Left hindlimb (tissue), 1 donor: ENCODE measurements around the gene ENTPD7.
A peak's percentile ranks its signal among the peaks of the same experiment; 100 is the strongest.
"Not testable (repeated sequence)": the region's sequence is repeated elsewhere in the genome, so short reads cannot be mapped to it uniquely, and the experiment has no call there.

Source experiments
- DNase-seq: peaks from one replicate; pipeline ENCODE4 v3.0.0-alpha.2; 2018

The ENTPD7 gene, protein sequence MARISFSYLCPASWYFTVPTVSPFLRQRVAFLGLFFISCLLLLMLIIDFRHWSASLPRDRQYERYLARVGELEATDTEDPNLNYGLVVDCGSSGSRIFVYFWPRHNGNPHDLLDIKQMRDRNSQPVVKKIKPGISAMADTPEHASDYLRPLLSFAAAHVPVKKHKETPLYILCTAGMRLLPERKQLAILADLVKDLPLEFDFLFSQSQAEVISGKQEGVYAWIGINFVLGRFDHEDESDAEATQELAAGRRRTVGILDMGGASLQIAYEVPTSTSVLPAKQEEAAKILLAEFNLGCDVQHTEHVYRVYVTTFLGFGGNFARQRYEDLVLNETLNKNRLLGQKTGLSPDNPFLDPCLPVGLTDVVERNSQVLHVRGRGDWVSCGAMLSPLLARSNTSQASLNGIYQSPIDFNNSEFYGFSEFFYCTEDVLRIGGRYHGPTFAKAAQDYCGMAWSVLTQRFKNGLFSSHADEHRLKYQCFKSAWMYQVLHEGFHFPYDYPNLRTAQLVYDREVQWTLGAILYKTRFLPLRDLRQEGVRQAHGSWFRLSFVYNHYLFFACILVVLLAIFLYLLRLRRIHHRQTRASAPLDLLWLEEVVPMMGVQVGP

DNA sequence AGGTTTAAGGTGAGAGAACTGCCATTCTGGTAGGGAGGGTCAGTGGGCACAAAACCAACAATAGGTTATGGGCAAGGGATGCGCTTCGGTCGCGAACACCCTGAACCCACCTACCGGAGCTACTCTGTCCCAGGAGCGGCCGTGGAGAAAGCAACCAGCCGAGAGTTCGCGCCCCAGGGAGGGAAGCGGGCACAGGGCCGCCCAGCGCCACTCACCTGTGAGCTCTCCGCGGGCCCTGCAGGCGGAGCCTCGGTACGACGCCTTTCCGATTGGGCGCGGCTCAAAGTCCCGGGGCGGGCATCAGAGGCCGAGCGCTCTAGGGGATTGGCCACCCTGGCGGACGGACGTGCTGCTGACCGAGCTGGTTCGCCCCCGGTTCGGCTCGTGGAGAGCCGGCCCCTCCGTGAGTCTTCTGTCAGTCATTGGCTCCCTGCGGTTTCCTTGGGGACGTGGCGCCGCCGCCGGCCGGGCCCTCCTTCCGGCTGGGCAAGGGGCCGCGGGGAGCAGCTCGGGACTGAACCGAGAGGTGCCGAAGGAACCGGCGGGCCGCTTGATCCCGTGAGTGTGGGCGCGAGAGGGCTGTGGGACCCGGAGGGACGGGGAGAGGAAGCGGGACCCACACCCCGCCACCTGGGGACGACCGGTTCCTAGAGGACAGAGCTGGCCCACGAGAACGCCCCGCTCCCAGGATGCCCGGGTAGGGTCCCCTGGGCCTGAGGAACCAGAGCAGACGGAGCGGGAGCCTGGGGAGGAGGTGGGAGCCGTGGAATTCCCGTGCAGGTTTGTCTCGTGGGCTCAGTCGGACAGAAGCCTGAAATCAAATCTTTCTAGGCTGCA, at the start of gene ENTPD7:
Gene ENTPD7 (plus strand): TSS at position 479 of the 837 bp plus-strand sequence. CDS start 448 bp downstream, outside the sequence.
- DNase-seq, result peak; percentile 92

DNA sequence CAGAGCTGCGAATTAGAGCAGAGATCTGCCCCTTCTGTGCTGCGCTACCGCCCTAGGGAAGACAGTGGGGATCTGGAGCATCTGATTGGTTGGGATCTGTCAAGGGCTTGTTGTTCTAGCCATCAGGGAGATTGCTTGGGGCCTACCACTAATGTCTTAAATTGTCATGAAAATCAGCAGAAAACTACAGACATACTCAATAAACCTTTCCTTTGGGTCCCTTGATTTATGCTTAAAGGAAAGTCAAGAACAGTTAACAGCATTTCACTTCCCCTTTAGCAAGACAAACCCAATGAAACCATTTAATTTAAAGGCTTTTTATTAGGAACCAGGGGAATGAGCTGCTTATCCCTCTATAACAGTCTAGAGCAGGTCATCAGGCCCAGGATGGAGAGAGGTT, 49.1 kb upstream of the ENTPD7 start:
- DNase-seq, result no peak

DNA sequence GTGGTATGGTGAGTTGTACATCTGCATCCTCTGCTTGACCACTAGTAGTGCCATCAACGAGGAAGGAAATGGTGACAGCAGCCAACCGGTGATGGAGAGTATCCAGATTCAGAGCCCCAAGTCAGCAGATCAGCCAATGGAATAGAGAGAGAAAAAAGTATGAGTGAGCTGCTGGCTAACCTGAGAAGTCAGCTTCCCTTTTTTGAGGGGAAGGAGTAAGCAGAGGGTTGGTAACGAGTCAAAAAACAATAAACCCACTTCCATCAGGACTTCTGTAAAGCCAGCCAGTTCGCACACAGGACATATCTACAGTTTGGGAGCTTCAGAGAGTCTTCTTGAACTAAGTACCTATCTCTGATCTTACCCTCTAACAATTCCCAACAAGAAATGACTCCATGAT, 48.0 kb upstream of the ENTPD7 start:
- DNase-seq, result no peak

DNA sequence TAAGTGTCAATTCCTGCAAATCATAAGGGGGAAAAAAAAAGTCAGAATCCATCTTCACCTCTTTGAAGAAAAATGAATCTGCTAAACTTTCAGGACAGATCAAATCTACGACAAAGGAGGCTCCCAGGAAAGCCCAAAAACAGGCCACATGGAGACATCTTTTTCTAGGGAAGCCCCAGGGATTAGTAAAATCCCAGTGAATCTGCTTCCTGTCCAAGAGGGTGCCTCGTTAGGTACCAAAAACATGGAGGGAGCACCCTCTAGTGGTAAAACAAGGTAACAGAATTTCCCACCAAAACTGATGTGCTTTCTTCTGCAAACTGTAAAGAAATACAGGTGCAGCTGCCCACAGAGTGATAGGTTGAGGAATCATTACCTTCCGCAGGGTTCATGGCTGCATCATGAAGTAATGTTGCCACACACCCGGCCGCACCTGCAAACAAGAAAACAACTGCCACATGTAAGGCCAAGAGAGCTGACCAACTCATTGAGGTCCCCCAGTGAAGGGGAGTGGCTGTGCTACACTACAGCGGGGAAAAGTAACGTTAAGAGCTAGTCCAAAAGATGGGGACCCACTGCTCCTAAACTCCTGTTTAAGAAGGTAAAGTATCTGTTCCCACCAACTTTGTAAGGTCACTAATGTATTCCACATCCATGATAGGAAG, 47.0 kb upstream of the ENTPD7 start:
- no peak for DNase-seq

DNA sequence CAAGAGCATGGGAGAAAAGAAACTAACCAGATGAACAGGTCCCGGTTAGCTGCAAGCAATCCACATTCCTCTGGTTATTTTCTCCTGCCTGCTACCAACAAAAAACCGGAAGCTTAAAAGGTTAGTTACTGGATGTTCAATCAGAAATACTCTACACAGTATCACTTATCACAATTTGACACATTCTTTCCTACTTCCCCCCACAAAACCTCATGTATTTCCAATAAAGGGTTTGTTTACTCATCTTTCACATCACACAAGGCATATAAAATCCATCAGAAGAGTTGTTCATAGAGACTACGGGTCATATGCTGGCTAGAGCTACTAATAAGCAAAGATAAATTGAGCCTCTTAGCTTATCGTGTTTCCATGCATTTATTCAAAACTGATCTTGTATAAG, 43.9 kb upstream of the ENTPD7 start:
- no peak for DNase-seq

DNA sequence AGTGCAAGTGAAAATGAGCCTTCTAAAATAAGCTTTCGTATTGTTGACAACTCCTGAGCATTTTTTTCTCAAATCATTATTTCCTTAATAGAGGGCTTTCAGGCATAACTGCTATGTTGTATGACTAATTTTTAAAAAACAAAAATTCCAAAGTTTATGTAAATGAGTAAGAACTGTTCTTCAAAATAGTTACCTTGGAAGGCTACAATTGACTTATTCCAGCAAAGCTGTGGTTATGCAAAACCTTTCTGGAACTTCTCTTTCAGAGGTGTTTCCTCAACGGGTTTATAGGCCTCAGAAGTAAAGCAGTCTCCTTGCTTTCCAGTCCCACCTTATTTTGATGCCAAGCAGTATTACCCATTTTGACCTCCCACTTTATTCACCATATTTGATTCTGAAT, 41.6 kb upstream of the ENTPD7 start:
- no peak for DNase-seq

DNA sequence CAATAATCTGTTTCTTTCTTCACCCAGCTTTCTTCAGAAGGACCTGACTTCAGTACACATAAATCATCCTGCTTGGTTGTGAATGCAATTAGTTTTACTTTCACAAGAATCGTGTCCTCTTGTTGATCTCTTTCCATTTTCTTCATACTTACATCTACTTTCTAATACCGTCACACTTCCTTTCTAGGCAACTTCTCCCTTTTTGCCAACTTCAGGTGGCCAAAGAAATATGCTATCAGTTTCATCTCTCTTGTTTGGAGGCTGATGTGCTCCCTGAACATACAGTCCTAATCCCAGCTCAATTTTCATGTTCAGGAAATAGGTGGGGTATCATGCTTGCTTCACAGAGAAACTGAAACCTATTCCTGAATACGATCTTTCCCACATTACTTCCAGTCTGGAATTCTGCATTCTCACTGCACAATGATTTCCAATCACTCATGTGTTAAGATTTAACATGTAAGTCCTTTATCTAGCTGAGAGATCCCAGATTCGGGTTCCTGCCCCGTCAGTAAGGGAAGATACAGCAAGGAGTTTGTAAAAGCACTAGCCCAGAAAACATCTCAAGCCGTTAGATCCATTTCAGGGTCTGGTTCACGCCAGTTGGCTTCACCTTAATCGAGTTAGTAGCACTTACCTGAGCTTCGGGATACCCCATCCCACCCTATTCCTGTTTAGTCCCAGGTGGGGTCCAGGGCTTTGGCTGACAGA, 40.1 kb upstream of the ENTPD7 start:
- no peak for DNase-seq

DNA sequence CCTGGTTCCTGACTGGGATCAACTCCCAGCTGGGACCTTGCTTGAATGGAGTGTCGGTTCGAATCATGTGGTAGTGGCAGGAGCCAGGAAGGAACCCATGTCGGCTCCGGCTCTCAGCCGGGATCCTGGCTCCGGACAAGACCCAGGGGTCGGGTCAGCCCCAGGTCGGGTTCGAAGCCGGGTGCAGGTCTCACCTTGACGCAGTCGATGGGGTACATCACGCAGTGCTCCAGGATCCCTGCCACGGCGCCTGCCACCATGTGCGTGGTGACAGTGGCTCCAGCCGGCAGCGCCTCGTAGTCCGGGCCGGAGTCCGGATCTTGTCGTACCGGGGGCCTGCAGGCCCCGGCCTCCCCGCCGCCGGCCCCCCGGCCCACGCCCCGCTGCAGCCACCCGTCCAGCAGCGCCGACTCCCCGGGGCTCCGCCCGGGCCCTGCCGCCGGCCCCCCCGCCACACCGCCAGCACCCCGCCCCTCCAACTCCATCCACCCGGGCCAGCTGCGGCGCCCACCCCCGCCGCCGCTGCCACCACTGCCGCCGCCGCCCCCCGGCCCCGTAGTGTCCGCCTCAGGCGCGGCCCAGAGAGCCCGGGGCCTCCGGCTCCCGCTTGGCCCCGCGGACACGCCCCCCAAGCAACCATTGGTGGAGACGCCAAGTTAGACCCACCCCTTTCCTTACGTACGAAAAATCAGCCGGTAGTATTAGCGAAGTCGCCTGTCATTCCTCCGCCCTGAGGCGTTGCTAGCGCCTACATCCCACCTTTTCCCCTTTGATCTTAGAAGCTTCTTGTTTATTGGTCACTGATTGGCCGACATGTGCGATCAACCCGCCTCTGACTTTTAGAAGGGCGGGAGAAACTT, 39.2 kb upstream of the ENTPD7 start, which contains the start of gene SLC25A28:
Gene SLC25A28 (minus strand): TSS at position 589 of the 860 bp plus-strand sequence. CDS start 104 bp downstream, at position 485.
- peak; percentile 98 for DNase-seq

DNA sequence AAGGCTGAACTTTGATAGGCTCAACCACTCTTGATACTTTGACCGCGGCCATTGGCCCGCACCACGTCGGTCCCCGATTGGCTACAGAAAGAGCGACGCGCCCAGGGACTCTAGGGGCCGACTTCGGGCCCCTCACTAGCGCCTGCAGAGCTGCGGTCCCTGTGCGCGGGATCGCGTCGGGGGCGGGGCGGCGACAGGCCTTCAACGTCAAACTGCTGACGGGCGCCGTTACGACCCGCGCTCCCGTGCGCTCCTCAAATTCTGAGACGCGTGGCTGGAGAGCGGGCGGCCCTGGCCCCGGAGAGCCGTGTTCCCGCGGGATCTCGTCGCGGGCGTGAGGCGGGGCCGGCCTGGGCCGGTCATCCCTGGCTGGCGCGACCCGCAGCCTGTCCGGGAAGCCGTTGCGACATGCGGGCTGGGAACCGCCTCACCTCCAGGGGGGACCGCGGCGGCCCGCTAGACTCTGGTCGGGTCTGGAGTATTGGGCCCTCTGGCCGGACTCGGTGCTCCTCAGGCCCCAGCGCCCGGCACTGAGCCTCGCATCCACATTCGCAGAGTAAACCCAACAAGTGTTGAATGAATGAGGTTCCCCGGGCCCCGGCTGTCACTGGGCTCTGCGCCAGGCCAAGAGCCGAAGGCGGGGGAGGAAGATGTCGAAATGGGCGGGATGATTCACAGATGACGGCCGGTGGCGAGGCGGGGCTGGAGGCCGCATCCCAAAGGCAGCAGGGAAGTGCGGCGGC, 38.4 kb upstream of the ENTPD7 start:
- DNase-seq, result peak; percentile 95

DNA sequence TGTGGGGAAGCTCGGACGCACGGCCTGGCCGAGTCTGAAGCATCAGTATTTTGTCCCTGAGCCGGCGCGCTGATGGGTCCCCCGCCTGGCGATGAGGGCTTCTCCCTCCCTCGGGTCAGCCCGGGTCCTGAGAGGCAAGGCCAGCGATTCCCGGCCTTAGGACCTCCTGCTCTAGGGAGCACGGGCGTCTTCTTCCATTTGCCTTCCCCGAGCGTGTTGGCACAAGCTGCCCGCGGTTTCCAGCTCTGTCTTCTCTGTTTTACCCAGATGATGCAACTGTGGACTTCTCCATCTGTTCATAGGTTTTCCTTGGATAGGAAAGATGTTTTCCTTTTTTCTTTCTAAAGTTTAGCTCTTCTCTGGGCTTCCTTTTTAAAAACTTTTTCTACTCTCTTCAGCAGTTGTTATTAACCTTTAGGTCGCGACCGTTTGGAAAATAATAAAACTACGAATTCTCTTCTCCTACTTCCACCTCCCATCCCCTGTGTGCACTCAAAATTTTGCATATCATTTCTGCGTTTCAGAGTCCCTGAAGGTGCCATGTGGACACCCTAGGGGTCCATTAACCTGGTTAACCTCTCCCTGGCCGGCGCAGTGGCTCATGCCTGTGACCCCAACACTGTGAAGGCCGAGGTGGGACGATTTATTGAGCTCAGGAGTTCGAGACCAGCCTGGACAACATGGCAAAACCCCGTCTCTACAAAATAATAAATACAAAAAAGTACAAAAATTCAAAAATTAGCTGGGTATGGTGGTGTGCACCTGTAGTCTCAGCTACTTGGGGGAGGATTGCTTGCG, 37.7 kb upstream of the ENTPD7 start:
- no peak for DNase-seq

DNA sequence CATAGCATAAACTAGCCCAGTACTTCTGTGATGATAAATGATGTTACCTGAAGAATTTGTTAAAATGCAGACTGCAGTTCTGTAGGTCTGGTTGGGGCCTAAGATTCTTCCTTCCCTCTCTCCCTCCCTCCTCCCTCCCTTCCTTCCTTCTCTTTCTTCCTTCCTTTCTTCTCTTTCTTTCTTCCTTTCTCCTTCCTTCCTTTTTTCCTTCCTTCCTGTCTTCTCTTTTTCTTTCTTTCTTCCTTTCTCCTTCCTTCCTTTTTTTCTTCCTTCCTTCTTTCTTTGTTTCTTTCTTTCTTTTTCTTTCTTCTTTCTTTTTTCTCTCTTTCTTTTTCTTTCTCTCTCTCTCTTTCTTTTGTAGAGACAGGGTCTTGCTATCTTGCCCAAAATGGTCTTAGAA, 35.4 kb upstream of the ENTPD7 start:
- DNase-seq, result no peak

DNA sequence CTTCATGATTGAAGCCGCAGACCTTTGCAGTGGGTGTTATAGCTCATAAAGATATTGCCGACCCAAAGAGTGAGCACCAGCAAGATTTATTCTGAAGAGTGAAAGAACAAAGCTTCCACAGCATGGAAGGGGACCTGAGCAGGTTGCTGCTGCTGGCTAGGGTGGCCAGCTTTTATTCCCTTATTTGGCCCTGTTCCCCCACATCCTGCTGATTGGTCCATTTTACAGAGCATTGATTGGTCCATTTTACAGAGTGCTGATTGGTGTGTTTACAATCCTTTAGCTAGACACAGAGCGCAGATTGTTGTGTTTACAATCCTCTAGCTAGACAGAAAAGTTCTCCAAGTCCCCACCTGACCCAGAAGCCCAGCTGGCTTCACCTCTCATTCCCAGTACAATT, 34.2 kb upstream of the ENTPD7 start:
- not testable (repeated sequence) for DNase-seq

DNA sequence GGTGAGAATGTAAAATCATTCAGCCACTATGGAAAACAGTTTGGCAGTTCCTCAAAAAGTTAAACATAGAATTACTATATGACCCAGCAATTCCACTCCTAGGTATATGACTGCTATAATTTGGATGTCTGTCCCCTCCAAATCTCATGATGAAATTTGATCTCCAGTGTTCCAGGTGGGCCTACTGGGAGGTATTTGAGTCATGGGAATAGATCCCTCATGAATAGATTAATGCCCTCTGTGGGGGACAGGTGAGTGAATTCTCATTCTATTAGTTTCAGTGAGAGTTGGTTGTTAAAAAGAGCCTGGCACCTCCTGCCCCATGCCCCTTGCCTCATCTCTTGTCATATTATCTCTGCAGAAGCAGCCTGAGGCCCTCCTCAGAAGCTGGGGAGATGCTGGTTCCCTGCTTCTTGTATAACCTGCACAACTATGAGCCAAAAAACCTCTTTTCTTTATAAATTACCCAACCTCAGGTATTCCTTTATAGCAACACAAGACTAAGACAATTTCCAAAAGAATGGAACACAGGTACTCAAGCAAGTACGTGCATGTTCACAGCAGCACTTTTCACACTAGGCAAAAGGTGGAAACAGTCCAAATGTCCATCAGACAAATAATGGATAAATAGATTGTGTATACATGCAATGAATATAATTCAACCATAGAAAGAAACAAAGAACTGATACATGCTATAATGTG, 30.2 kb upstream of the ENTPD7 start:
- no peak for DNase-seq

DNA sequence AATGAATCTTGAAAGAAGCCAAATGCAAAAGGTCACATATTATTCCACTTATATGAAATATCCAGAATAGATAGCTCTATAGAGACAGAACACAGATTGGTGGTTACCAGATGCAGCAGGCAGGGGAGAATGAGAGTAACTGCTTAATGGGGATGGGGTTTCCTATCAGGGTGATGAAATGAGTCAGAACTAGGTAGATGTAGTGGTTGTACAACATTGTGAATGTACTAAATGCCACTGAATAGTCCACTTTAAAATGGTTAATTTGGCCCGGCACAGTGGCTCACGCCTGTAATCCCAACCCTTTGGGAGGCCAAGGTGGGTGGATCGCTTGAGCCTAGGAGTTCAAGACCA, 29.7 kb upstream of the ENTPD7 start:
- DNase-seq, result no peak

DNA sequence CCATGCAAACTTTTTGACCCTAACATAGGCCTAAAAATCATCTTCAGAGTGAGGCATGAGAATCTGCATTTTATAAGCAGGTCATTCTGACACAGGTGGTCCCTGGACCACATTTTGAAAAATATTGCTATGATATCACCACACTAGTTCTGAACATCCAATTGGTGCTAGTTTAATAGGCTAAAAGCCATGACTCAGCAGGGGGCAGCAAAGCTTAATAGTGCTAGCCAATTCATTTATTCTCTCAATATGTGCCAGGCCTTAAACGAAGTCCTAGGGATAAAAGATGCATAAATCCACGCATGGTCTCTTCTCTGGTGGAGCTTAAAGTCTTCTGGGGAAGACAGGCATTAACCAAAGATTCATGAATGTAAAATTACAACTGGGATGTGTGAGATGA, 28.9 kb upstream of the ENTPD7 start:
- no peak for DNase-seq

DNA sequence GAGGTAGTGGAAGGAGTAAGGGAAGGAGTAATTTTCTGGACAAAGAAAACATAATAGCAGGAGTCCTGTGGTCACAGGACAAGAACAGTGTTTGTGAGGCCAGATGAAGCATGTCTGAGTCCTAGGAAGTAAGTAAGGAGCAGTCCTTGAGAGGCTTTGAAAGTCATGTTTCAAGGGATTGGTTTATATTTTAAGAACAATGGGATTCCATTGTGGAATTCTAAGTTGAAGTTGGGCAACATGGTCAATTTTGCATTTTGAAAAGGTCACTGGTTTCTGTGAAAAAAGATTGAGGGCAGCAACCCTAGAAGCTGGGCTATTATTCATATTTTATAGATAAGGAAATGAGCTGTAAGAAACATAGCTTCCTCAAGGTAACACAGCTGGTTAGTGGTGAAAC, 28.3 kb upstream of the ENTPD7 start:
- no peak for DNase-seq

DNA sequence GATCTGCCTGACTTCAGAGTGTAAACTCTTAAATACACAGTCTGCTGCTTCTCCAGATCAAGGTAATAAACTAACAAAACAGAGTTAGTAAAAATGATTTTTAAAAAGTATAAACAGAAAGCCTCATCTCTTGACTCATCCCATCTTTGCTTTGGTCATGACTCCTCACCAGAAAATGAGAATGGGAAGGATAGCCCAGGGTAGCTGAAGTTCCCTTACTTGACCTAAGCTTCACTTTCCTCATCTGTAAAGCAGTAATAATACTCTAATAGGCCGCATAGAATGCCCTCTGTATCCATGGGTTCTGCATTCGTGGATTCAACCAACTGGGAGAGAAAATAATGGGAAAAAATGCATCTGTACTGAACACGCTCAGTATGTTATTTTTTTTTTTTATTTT, 27.8 kb upstream of the ENTPD7 start:
- DNase-seq, result no peak

DNA sequence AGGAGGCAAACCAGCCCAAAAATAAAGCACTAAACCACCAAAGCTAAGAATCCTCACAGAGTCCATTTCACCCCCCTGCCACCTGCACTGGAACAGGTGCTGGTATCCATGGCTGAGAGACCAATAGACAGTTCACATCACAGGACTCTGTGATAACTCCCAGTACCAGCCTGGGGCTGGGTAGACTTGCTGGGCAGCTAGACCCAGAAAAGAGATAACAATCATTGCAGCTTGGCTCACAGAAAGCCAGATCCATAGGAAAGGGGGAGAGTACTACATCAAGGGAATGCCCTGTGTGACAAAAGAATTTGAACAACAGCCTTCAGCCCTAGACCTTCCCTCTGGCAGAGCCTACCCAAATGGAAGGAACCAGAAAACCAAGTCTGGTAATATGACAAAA, 25.5 kb upstream of the ENTPD7 start:
- no peak for DNase-seq

DNA sequence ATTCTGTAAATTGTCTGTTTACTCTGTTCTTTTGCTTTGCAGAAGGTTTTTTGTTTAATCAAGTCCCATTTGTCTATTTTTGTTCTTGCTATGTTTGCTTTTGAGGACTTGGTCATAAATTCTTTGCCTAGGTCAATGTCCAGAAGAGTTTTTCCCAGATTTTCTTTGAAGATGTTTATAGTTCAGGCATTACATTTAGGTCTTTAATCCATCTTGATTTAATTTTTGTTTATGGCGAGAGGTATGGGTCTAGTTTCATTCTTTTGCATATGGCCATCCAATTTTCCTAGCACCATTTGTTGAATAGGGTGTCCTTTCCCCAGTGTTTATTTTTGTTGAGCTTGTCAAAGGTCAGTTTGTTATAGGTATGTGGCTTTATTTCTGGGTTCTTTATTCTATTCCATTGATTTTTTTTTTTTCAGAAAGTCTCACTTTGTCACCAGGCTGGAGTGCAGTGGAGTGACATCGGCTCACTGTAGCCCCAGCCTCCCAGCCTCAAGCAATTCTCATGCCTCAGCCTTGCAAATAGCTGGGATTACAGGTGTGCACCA, 11.6 kb upstream of the ENTPD7 start:
- DNase-seq, result no peak
